ENCODE results near the gene CRYAA. TPM values are rescaled to one million over a fixed set of nuclear protein-coding genes. Genes with fewer than 3 reads are reported as not detected.
"Not testable (repeated sequence)": the region's sequence is repeated elsewhere in the genome, so short reads cannot be mapped to it uniquely, and the experiment has no call there.

Gene CRYAA
- total RNA-seq, 1 experiment from 2014 or later: not detected

DNA sequence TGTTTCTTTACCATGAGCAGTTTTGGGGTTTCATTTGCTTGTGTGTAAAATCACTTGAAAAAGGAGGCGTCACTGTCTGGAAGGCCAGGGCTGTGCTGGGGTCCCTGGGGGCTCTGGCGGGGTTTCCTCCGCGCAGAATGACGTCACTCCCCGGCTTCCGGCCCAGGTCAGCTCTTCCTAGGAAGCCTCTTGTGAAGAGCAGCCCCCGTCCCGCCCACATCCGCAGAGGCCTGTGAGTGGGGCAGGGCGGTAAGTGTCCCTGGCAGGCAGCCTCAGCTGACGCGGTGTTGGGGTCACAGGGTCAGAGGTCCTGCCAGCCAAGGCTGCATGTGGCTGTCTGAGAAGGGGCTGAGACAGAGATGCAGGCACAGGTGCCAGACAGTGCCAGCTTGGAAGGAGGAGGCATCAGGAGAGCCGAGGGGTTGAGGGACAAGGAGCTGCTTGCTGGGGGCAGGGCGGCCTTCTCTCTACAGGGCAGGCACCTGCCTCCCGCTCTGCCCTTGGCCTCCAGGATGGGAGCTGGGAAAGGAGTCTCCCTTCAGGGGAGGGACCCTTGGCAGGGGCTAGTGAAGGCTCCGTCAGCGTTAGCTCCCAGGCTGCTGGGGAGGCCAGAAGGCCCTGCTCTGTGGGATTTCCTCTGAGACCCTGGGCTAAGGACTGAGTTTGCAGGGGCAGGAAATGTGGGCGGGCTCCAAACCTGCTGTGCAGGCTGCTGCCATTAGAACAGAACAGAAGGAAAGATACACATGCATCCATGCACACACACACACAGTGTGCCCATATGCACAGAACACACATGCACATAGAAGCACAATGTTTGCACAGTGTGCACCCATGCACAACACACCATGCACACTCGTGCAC is 8.5 kb downstream of the CRYAA start:
- not testable (repeated sequence) for H3K36me3 Mint-ChIP-seq (ENCODE audit: insufficient read depth in 1 of 3, low read depth in 3 of 3); H3K4ac ChIP-seq (ENCODE audit: low read depth, low read length); H3K23ac ChIP-seq (ENCODE audit: insufficient read length, low read depth, low read length); H3K23me2 ChIP-seq (ENCODE audit: insufficient read length, low read depth, low read length, poor library complexity, severe bottlenecking); H3K9ac ChIP-seq (ENCODE audit: extremely low read depth, insufficient read length, low read length); H3K27ac Mint-ChIP-seq; H2BK12ac ChIP-seq (ENCODE audit: insufficient read length, low read depth, low read length); H3K4me1 Mint-ChIP-seq; H4K5ac ChIP-seq (ENCODE audit: insufficient read length, low read depth, low read length); DNase-seq; H3K79me2 ChIP-seq (ENCODE audit: insufficient read depth, low read length); H3K18ac ChIP-seq (ENCODE audit: insufficient read length, low read depth, low read length); H3K4me3 Mint-ChIP-seq; H3K79me1 ChIP-seq (ENCODE audit: insufficient read depth, low read depth, low read length, poor library complexity, severe bottlenecking); H2BK120ac ChIP-seq (ENCODE audit: low read depth, low read length, poor library complexity, severe bottlenecking); H2AFZ ChIP-seq (ENCODE audit: low read length); H3K9me3 ChIP-seq (ENCODE audit: control insufficient read depth, low read depth, low read length); H2AK5ac ChIP-seq (ENCODE audit: insufficient read length, low read length); H3K4me1 ChIP-seq (ENCODE audit: insufficient read depth, low read length); H4K91ac ChIP-seq (ENCODE audit: insufficient read length, low read depth, low read length); H3K27me3 ChIP-seq (ENCODE audit: insufficient read depth, low read length); H3T11ph ChIP-seq (ENCODE audit: low read length); H2BK20ac ChIP-seq (ENCODE audit: low read depth, low read length, poor library complexity, severe bottlenecking); H2BK5ac ChIP-seq (ENCODE audit: insufficient read length, low read length); H3K56ac ChIP-seq (ENCODE audit: insufficient read length, low read depth, low read length); H3K27me3 Mint-ChIP-seq (ENCODE audit: low read depth); H3K14ac ChIP-seq (ENCODE audit: insufficient read depth, low read length); H3K9me3 Mint-ChIP-seq; H4K20me1 ChIP-seq (ENCODE audit: control insufficient read depth, insufficient read depth, insufficient read length); H3K4me2 ChIP-seq (ENCODE audit: insufficient read depth, insufficient read length, low read length); H4K8ac ChIP-seq (replicated peaks; ENCODE audit: insufficient read length, low read depth, low read length); H3K27ac ChIP-seq (ENCODE audit: insufficient read length, low read depth, low read length); H2BK15ac ChIP-seq (ENCODE audit: low read depth, low read length)
- WGBS (ENCODE audit: extremely low coverage, insufficient read length, low lambda C conversion rate): no CpG with 5 or more reads among the region's 20 CpGs

DNA sequence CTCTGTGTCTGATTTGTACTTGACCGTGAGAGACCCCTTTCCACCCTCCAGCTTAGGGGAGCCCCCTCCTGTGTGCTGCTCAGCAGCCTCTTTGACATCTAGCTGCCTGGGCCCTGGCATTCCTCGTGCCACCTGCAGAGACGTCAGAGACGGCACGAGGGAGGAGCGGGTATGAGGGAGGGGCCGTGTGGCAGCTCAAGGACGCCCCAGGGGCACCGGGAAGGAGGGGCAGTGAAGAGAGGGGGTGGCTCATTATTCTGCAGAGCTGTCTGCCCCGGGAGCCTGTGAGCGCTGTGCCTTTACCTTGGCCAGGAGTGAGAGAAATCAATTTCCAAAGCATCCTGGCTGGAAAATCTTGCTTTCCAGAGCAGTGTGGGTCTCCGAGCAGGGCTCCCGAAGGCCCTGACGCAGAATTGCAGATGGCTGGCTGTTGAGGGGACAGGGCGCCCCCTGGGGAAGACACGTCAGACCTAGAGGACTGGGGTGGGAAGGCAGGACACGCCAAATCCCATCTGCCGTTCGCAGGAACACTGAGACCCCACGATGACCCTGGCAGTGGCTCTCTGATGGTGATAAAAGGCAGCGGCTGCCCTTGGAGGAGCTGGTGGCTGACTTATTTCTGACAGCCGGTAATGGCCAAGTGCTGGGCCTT is 9.5 kb downstream of the CRYAA start:
- not testable (repeated sequence) for H3K79me2 ChIP-seq (ENCODE audit: insufficient read depth, low read length); H3K27me3 Mint-ChIP-seq (ENCODE audit: low read depth); H3K4me2 ChIP-seq (ENCODE audit: insufficient read depth, insufficient read length, low read length)

More for the DNA sequence above, 9.5 kb downstream of the CRYAA start:
- not testable (repeated sequence) for H3K9me3 ChIP-seq (ENCODE audit: control insufficient read depth, low read depth, low read length); H3K23me2 ChIP-seq (ENCODE audit: insufficient read length, low read depth, low read length, poor library complexity, severe bottlenecking); DNase-seq; H3K79me1 ChIP-seq (ENCODE audit: insufficient read depth, low read depth, low read length, poor library complexity, severe bottlenecking); H2AK5ac ChIP-seq (ENCODE audit: insufficient read length, low read length); H2BK20ac ChIP-seq (ENCODE audit: low read depth, low read length, poor library complexity, severe bottlenecking); H2BK12ac ChIP-seq (ENCODE audit: insufficient read length, low read depth, low read length); H3K23ac ChIP-seq (ENCODE audit: insufficient read length, low read depth, low read length); H3K9me3 Mint-ChIP-seq; H2AFZ ChIP-seq (ENCODE audit: low read length); H3K36me3 Mint-ChIP-seq (ENCODE audit: insufficient read depth in 1 of 3, low read depth in 3 of 3); H3K4me1 Mint-ChIP-seq; H2BK15ac ChIP-seq (ENCODE audit: low read depth, low read length); H3K4ac ChIP-seq (ENCODE audit: low read depth, low read length); H3K18ac ChIP-seq (ENCODE audit: insufficient read length, low read depth, low read length); H4K8ac ChIP-seq (replicated peaks; ENCODE audit: insufficient read length, low read depth, low read length); H3K14ac ChIP-seq (ENCODE audit: insufficient read depth, low read length); H4K91ac ChIP-seq (ENCODE audit: insufficient read length, low read depth, low read length); H3K27ac ChIP-seq (ENCODE audit: insufficient read length, low read depth, low read length); H3K56ac ChIP-seq (ENCODE audit: insufficient read length, low read depth, low read length); H3K27ac Mint-ChIP-seq; H2BK120ac ChIP-seq (ENCODE audit: low read depth, low read length, poor library complexity, severe bottlenecking); H4K20me1 ChIP-seq (ENCODE audit: control insufficient read depth, insufficient read depth, insufficient read length); H3T11ph ChIP-seq (ENCODE audit: low read length); H3K27me3 ChIP-seq (ENCODE audit: insufficient read depth, low read length); H3K9ac ChIP-seq (ENCODE audit: extremely low read depth, insufficient read length, low read length); H4K5ac ChIP-seq (ENCODE audit: insufficient read length, low read depth, low read length); H2BK5ac ChIP-seq (ENCODE audit: insufficient read length, low read length); H3K4me1 ChIP-seq (ENCODE audit: insufficient read depth, low read length); H3K4me3 Mint-ChIP-seq
- WGBS (ENCODE audit: extremely low coverage, insufficient read length, low lambda C conversion rate): no CpG with 5 or more reads among the region's 22 CpGs
